Measurements from ENCODE around the gene ADAMTS6. TPM values are rescaled to one million over a fixed set of nuclear protein-coding genes. Genes with fewer than 3 reads are reported as not detected.

The ADAMTS6 gene
- total RNA-seq, 4 donors from 2014 or later, result 2.9 to 16.5 (median 7.3) TPM

DNA sequence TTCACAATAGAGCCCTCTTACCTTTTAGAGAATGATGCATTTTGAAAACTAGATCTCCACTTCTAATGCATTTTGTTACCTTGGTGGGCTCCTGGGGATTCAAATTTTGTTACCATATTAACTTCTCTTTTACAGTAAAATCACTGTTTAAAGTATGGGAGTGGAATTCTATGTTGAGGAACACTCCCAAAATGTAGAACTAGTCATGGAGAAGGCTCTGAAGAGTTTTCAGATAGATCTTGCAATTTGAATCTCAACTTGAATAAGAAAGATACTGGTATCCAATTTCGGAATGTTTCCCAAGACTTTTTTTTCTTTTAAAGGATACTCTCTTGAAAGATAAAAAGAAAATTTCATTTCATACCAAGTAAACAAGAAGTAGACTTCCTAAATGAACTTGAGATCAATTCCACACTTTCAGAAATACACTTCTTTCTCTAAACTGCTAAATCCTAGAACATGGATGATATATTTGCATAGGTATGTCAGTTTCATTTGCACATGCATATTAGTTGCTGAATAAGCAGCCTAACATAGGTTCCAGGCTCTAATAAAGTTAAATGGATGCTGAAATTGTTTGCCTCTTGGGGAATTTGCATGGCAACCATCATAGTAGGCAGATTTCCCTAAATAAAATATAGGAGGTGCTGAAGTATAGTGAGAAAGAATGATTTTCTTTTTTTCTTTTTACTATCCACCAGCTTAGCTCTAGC lies 205.4 kb downstream of the ADAMTS6 start:
- H3K9me3 ChIP-seq, result no peaks in the 10 kb centered on the region
- 83 to 91% methylated on average over 1 of the region's 1 CpG for WGBS, 2 donors

DNA sequence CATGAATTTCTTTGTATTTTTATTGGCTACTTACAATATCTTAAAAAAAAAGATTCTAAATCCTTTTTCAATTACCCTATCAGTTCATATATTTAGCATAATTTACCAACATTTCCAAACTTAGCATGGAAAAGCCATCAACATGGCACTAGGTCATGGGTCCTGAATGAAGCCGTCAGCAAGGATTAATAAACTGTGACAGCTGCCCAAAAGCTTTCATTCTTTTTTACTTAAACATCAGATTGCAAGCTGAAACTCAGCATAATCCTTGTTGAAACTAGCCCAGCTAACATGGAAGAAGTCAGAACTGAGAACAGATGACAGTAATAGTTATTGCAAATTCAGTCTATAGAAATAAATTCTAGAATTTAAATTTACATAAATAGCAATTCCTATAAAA lies 209.8 kb downstream of the ADAMTS6 start:
- TF ChIP-seq EP300 (IDR thresholded peaks at IDR 0.05), result no peak
- TF ChIP-seq POLR2A (IDR thresholded peaks at IDR 0.05), result no peak
- no peak for TF ChIP-seq CTCF (IDR thresholded peaks at IDR 0.05)
- H3K36me3 ChIP-seq, result no peaks in the 10 kb centered on the region
- H3K27me3 ChIP-seq, result no peaks in the 10 kb centered on the region
- H3K27ac ChIP-seq, result no peak overlapping the region
- H3K4me3 ChIP-seq, result no peak overlapping the region
- H3K9me3 ChIP-seq, result no peaks in the 10 kb centered on the region
- DNase-seq (ENCODE audit: low spot score in 2 of 2), result no peak
- no peaks in the 10 kb centered on the region for H3K4me1 ChIP-seq
- WGBS, 2 donors, result 33 to 42% methylated on average over 1 of the region's 1 CpG

More for the DNA sequence above, 205.4 kb downstream of the ADAMTS6 start:
- H3K27ac ChIP-seq, result no peak overlapping the region
- no peaks in the 10 kb centered on the region for H3K36me3 ChIP-seq
- no peak overlapping the region for H3K4me3 ChIP-seq
- no peak for DNase-seq (ENCODE audit: low spot score in 2 of 2)
- H3K4me1 ChIP-seq, result no peaks in the 10 kb centered on the region
- no peaks in the 10 kb centered on the region for H3K27me3 ChIP-seq
- TF ChIP-seq EP300 (IDR thresholded peaks at IDR 0.05), result no peak
- TF ChIP-seq POLR2A (IDR thresholded peaks at IDR 0.05), result no peak
- TF ChIP-seq CTCF (IDR thresholded peaks at IDR 0.05), result no peak

GRCh38 chr5:65268525-65268924 lies 213.2 kb downstream of the ADAMTS6 start:
- H3K9me3 ChIP-seq, result no peaks in the 10 kb centered on the region
- TF ChIP-seq EP300 (IDR thresholded peaks at IDR 0.05), result no peak
- TF ChIP-seq POLR2A (IDR thresholded peaks at IDR 0.05), result no peak
- no peak for TF ChIP-seq CTCF (IDR thresholded peaks at IDR 0.05)
- 67 to 72% methylated on average over 8 of the region's 8 CpGs for WGBS, 2 donors
- no peak overlapping the region for H3K27ac ChIP-seq
- H3K27me3 ChIP-seq, result no peaks in the 10 kb centered on the region
- H3K4me3 ChIP-seq, result no peak overlapping the region
- no peak for DNase-seq (ENCODE audit: low spot score in 2 of 2)
- H3K36me3 ChIP-seq, result no peaks in the 10 kb centered on the region
- H3K4me1 ChIP-seq, result no peaks in the 10 kb centered on the region

DNA sequence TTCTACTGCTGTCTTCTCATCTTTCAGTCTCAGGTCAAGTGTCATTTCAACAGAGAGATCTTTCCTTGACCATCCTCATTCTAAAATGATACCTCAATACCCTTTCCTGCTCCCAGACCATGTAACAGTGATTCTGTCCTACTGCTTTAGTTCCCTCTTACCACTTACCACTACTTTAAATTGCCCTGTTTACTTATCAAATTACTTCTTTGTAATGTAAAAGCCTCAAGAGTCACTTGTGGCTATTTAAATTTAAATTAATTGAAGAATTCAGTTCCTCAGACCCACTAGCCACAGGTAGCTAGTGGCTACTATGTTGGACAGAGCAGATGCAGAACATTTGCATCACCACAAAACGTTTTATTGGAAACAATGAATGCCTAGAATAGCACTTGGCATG lies 217.3 kb downstream of the ADAMTS6 start:
- Histone ChIP-seq H3K9me3 (no peaks in the 10 kb centered on the region), H3K4me1 (peaks cover 0 to 10% (median 4%) of the 10 kb centered on the region in 4 donors), H3K27ac (no peak overlapping the region), H3K27me3 (no peaks in the 10 kb centered on the region), H3K36me3 (no peaks in the 10 kb centered on the region), H3K4me3 (no peak overlapping the region)
- TF ChIP-seq POLR2A (IDR thresholded peaks at IDR 0.05) (no peak), EP300 (IDR thresholded peaks at IDR 0.05) (no peak), CTCF (IDR thresholded peaks at IDR 0.05) (no peak)
- 51 to 56% methylated on average over 1 of the region's 1 CpG for WGBS, 2 donors
- DNase-seq (ENCODE audit: low spot score in 2 of 2), result no peak

GRCh38 chr5:65263321-65263720 lies 218.4 kb downstream of the ADAMTS6 start:
- no peaks in the 10 kb centered on the region for H3K27me3 ChIP-seq
- no peak for DNase-seq (ENCODE audit: low spot score in 2 of 2)
- TF ChIP-seq EP300 (IDR thresholded peaks at IDR 0.05), result no peak
- no peak overlapping the region for H3K27ac ChIP-seq
- no peak overlapping the region for H3K4me3 ChIP-seq
- H3K9me3 ChIP-seq, result no peaks in the 10 kb centered on the region
- H3K4me1 ChIP-seq, result peaks cover 0 to 10% (median 4%) of the 10 kb centered on the region in 4 donors
- H3K36me3 ChIP-seq, result no peaks in the 10 kb centered on the region
- 44 to 45% methylated on average over 3 of the region's 3 CpGs for WGBS, 2 donors

Data from tibial nerve (tissue), 4 donors.